Omental fat pad (tissue), 4 donors: ENCODE measurements around the gene KLF15. TPM values are rescaled to one million over a fixed set of nuclear protein-coding genes. Genes with fewer than 3 reads are reported as not detected.

Experiments used
- ATAC-seq: fragments of 150-250 bp; one replicate; pipeline ENCODE4 v1.9.1; 2016; ENCODE audit warnings: mild to moderate bottlenecking, moderate library complexity; ENCODE audit not compliant: low FRiP score
- DNase-seq: peaks from one replicate; pipeline ENCODE4 v3.0.0-alpha.2; 2019; ENCODE audit warnings: low spot score
- total RNA-seq, 4 donors: library from RNA; depleted of rRNA; stranded (reverse); fragments of >200 nt; gene quantifications; one replicate each; pipeline ENCODE4 v1.1.0, GENCODE V29; 2016
- TF ChIP-seq, protein P1 (sequence below), 3 donors: fragments of 450-650 bp; IDR thresholded peaks; one replicate each; pipeline ENCODE4 v1.5.1; 2016 to 2017; ENCODE audit warnings: antibody characterized with exemption in 3 of 3, mild to moderate bottlenecking in 3 of 3, moderate library complexity in 2 of 3

The KLF15 gene
- total RNA-seq, 4 donors from 2014 or later, result 22.3 to 73.1 (median 59.9) TPM

DNA sequence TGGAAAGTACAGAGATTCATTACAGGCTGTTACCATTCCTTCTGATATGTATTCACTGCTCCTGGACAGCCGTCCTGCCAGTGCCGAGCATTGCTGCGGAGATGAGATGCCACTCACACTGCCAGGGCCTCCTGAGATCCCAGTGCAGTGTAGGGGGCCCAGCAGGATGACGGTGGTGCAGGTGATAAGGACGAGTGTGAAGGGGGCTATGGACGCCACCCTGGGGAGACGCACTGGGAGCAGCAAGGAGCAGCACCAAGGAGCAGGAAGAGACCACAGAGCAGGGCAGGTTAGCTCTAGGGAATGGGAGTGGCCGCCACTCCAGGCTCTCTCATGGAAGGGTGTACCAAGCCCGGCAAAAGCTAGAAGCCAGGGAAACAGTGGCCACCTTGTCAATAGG is 4.0 kb upstream of the KLF15 start:
- TF ChIP-seq, protein P1, sequence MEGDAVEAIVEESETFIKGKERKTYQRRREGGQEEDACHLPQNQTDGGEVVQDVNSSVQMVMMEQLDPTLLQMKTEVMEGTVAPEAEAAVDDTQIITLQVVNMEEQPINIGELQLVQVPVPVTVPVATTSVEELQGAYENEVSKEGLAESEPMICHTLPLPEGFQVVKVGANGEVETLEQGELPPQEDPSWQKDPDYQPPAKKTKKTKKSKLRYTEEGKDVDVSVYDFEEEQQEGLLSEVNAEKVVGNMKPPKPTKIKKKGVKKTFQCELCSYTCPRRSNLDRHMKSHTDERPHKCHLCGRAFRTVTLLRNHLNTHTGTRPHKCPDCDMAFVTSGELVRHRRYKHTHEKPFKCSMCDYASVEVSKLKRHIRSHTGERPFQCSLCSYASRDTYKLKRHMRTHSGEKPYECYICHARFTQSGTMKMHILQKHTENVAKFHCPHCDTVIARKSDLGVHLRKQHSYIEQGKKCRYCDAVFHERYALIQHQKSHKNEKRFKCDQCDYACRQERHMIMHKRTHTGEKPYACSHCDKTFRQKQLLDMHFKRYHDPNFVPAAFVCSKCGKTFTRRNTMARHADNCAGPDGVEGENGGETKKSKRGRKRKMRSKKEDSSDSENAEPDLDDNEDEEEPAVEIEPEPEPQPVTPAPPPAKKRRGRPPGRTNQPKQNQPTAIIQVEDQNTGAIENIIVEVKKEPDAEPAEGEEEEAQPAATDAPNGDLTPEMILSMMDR (IDR thresholded peaks at IDR 0.05), result no peak
- no peak for DNase-seq
- ATAC-seq, result no peak

DNA sequence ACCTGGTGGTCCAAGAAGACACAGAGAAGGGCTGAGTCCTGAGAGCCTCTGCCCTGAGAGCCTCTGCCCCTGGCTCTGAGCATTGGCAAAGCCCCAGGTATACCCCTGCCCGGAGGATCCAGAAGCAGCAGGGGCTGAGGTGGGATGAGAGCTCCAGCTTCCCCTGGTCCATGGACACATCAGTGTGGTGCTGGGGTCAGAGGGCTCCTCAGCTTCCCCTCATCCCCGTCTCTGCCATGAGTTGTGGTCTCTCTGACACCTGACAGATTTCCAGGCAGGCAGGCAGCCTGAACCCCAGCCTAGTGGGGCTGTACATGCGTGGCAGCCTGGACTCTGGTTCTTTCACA is 3.5 kb upstream of the KLF15 start:
- no peak for ATAC-seq
- TF ChIP-seq, protein P1 (IDR thresholded peaks at IDR 0.05), result no peak
- no peak for DNase-seq

DNA sequence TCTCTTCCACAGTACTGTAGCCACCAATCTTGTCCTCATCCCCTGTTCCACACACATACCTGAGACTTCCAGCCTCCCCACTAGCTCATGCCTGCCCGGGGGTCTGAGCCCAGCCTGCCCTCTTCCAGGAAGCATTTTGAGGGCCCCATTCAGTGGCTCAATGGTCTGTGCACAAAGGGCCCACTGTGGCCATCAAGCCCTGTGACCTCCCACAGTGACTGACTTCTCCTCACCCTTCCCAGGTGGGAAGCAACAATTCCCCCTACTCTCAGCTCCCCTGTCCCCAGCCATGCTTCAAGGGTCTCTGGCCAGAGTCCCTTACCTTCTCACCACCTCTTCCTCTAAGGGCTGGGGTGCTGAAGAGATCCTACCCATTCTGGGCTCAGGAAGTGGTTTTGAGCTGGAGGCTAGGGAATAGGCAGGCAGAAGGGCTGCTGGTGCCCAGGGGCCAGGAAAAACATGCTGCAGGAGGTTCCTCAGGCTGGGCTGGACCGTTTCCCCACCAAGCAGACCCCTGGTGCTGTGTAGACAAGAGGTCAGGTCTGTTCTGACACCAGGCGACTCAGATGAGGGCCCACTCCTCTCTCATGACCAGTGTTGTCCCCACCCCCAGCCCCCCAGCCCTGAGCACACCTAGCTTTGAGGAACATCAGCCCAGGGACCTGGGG is 3.0 kb upstream of the KLF15 start:
- no peak for ATAC-seq
- TF ChIP-seq, protein P1 (IDR thresholded peaks at IDR 0.05), result no peak
- DNase-seq, result no peak

DNA sequence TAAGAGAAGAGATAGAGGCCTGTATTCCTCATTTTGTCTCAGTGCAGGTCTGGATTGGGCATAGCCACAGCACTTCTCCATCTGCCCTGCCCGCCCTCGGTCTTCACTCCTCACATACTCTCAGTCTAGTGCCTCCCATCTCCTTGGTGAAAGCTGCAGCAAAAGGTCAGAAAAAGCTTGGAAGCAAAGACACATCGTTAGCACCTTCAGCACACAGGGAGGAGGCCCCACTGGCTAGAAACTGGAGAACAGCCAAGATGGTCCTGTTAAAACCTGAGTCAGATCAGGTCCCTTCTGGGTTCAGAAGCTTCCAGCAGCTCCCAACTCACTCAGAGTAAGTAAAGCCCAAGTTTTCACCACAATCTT is 1.6 kb upstream of the KLF15 start:
- DNase-seq, result no peak
- TF ChIP-seq, protein P1 (IDR thresholded peaks at IDR 0.05), result no peak
- no peak for ATAC-seq

DNA sequence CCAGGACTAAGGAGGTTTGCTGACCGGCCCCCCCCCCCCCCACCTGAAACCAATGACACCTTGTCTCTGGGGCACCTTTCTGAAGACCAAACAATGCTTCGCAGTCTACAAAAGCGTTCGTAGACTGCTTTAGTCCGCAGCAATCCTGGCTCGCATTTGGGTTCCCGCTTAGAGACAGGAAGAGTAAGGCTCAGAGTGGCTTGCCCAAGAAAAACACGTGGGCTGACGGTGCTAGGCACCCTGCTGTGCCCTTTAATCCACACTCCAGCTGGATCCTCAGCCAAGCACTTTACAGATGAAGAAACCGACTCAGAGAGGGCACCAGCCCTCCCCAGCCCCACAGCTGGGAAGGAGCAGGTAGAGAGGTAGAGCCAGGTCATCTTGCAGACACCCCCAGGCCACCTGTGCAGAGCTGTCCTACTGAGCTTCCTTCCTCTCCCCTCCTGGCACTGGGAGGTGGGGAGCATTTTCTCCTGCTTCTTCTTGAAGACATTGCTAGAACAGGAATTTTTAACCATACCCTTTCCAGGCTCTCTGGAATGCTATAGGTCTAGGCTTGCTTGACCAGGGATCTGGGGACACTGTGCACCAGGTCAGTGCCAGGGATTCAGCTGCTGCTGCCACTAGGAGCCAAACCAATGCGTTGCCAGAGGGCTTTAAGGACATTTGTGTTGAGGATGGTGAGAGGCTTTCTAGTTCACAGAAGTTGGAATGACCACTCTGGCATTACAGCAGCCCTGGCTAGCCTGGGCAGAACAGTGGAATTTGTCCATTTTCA is 1.0 kb upstream of the KLF15 start:
- TF ChIP-seq, protein P1 (IDR thresholded peaks at IDR 0.05), result no peak
- ATAC-seq (no peak), DNase-seq (no peak)

DNA sequence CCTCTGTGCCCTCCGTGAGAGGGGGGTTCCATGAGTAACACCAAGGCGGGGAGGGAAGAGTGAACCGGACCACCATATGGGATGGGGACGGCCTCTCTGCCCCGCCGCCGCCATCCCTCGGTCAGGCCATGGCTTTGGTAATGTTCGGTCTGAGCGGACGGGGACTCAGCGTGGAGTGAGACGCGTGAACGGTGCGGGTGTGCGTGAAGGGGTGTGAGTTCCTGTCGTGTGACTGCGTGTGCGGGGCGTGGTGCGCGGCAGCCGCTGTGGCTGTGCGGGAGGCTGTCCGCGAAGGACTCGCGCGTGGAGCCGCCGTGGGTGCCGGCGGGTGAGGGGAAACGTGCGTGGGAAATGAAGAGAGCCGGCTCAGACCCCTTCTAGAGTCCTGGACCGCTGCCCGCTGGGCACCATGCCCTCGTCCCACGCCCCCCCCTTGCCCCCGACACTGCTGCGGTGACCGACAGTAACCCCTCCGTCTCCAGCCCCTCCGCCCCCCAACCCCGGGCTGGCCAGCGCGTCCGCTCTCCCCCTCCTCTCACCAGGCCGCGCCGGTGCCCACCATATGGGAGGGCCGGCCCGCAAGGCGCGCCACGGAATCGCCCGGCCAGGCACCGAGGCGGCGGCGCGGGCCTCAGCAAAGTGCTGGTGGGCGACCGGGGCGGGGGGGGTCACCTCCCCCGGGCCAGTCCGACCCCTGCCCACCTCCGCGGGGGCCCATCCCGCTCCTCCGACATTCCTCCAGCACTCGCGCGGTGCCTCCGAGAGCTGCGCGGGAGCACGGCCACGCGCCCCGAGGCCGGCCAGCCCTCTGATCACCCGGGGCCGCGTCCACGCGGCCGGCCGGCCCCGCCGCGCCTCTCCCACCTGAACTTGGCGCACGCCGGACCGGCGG is 589 bp downstream of the KLF15 start:
- ATAC-seq (no peak), DNase-seq (no peak)
- TF ChIP-seq, protein P1 (IDR thresholded peaks at IDR 0.05), result no peak
